Jurkat, Clone E6-1 (cell line): ENCODE data around the gene ZNF652.
"Not testable (repeated sequence)": the region's sequence is repeated elsewhere in the genome, so short reads cannot be mapped to it uniquely, and the experiment has no call there.

Experiments
- DNase-seq: peaks from one replicate; pipeline ENCODE4 v3.0.0-alpha.2; 2011; ENCODE audit warnings: low read depth, low spot score
- H3K4me3 ChIP-seq: 2 replicates; pipeline ENCODE4 v1.5.1; 2011; ENCODE audit warnings: mild to moderate bottlenecking, low read length, control low read depth, moderate library complexity

Gene ZNF652

DNA sequence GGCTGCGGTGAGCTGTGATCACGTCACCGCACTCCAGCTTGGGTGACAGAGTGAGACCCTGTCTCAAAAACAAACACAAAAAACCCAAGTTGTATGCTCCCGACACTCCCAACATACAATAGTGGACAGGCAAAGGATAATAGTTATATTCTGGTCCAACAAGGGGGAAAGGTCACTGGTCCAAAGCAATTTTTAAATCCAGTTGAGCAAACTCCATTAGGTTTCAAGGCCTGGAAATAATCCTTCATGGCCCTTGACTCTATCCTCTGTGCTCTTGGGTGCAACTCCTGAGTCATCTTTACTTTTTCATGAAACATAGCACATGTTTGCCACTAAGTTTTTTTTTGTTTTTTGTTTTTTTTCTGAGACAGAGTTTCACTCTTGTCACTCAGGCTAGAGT lies 81.1 kb downstream of the ZNF652 start:
- no peak overlapping the region for H3K4me3 ChIP-seq
- no peak for DNase-seq

DNA sequence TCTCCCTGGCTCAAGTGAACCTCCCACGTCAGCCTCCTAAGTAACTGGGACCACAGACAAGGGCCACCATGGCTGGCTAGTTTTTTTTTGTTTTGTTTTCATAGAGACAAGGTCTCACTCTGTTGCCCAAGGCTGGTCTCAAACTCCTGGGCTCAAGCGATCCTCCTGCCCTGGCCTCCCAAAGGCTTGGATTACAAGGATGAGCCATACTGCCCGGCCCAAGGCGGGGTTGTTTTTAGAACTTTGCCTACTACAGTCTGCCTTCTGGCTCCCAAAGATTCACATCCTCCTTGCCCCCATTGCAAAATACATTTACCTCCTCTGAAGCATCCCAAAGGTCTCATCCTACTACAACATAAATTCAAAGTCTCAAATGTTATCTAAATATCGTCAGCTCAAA lies 82.0 kb downstream of the ZNF652 start:
- no peak for DNase-seq
- H3K4me3 ChIP-seq, result no peak overlapping the region

DNA sequence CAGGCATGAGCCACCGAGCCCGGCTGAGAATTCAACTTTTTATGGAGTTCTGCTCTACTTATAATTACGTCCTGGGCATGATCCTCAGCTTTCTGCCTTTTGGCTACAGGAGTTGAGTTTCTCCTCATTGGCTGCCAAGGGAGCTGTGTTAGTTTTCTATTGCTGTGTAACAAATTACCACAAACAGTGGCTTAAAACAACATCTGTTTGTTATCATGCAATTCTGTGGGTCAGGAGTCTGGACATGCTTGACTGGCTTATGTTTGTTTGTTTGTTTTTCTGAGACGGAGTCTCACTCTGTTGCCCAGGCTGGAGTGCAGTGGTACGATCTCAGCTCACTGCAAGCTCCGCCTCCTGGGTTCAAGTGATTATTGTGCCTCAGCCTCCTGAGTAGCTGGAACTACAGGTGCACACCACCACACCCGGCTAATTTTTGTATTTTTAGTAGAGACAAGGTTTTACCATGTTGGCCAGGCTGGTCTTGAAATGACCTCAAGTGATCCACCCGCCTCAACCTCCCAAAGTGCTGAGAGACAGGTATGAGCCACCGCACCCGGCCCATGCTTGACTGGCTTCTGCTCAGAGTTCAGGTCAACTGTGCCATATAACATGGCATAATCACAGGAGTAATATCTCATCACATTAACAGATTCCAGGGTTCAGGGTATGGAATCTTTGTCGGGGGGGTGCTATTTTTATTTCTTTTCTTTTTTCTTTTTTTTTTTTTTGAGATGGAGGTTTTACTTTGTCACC lies 82.6 kb downstream of the ZNF652 start:
- not testable (repeated sequence) for H3K4me3 ChIP-seq, DNase-seq

DNA sequence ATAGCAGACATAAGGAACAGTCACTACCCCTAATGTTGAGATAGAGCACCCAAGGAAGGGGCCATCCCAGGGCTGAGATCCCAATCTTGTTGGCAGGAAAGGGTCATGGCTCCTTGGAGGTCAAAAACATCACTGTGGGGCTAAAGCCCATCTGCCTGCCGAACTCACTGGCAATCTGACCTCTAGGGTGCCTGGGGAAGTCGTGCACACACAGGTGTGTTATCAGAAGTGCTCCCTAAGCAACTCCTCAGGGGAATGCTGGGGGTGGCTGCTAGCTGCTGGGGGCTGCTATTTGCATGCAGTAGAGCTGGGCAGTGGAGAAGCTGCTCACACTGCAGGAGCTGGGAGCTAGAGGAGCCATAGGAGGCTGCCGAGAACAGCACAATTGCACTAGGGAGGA lies 84.0 kb downstream of the ZNF652 start:
- no peak overlapping the region for H3K4me3 ChIP-seq
- no peak for DNase-seq

DNA sequence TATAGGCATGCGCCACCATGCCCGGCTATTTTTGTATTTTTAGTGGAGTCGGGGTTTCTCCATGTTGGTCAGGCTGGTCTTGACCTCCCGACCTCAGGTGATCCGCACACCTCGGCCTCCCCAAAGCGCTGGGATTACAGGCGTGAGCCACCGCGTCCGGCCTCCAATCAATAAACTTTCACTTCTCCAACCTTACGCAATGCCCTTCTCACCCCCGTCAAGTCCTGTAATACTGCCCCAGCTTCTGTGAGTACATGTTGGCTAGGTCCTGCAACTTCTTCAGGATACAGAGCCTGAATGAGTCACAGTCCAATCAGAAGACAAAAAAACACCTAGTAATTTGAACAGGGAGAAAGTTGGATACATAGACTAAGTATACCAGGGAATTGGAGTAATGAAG lies 84.4 kb downstream of the ZNF652 start:
- no peak overlapping the region for H3K4me3 ChIP-seq
- no peak for DNase-seq

DNA sequence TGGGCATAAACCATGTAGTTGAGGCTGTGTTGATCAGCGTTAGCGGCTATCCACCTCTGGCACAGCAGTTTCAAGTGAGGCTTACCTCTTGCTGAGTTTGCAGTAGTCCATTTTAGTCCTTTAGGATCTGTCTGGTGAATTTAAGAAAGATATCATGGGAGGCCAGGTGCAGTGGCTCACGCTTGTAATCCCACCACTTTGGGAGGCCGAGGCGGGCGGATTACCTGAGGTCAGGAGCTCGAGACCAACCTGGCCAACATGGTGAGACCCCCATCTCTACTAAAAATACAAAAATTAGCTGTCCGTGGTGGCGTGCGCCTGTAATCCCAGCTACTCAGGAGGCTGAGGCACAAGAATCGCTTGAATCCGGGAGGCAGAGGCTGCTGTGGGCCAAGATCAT lies 86.1 kb downstream of the ZNF652 start:
- H3K4me3 ChIP-seq, DNase-seq: not testable (repeated sequence)

DNA sequence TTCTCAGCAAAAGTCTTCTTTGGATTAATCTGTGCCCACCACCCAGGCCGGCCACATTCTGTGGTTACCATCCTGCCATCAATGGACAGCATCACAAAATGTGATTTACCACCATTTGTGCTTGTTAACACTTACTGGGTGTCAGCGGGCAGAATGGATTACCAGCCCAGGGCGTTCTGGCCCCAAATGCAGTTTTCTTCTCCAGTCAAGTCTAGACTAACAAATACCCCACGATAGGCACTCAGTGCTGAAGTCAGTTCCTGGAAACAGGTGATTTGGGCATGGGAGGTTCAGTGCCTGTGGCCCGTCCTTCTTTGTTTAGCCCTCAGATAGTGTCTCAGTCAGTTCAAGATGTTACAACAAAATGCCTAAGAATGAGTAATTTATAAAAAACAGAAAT lies 92.7 kb downstream of the ZNF652 start:
- no peak overlapping the region for H3K4me3 ChIP-seq
- DNase-seq, result no peak

DNA sequence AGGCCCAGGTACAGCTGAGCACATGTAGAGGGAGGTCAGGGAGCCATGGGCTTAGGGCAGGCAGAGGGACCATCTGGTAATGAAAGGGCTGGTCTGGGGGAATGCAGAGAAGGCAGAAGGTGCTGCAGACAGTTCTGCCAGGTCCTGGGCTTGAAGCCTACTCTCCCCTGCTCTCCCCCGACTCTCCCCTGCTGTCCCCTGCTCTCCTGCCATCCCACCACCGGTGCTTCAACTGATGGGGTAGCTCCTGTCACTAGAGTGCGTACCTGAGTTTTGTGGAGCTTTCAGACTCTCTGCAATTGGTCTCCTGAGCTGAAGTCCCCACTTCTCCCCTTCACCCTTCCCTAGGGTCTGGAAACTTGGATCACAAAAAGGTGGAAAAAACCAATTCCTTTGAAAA lies 94.1 kb downstream of the ZNF652 start:
- no peak for DNase-seq
- H3K4me3 ChIP-seq, result no peak overlapping the region

DNA sequence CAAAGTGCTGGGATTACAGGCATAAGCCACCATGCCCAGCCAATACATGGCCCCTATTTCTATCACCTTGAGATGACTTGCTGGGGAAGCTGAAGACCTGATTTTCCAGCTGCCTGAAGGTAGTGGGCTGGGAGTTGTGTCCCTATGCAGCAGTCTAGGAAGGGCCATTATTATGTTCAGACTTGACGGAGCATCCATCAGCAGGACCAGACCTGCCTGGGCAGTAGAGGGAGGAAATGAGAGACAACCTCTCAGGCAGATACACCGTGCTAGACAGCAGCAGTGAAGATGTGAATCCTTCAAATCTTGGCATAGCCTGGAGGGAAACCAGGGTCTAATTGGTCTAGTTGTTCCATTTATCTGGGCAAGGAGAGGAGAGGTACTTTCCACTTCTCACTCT lies 95.8 kb downstream of the ZNF652 start:
- H3K4me3 ChIP-seq, result no peak overlapping the region
- no peak for DNase-seq

DNA sequence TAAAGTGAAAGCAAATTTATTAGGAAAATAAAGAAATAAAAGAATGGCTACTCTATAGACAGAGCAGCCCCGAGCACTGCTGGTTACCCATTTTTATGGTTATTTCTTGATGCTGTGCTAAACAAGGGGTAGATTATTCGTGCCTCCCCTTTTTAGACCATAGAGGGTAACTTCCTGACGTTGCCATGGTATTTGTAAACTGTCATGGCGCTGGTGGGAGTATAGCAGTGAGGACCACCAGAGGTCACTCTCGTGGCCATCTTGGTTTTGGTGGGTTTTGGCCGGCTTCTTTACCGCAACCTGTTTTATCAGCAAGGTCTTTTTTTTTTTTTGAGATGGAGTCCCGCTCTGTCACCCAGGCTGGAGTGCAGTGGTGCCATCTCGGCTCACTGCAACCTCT lies 100.5 kb downstream of the ZNF652 start:
- not testable (repeated sequence) for DNase-seq, H3K4me3 ChIP-seq

DNA sequence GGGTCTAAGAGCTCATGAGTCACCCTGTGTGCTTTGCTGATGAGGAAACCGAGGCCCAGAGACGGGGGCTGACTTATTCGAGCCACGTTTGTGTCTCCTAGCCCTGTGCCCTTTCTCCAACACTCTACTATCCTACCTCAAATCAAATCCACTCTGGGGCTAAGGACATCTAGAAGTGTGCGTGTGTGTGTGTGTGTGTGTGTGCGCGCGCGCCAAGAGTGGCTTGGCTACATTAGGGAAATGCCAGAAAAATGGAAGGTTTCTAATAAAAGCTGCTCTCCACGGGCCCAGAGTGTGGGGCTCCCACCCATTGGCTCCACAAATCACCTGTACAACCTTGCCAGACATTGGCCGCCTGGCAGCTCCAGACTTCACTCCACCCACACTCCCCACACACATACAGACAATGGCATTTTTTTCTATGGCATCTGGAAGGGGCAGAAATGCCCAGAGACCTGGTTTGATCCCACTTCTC lies 101.2 kb downstream of the ZNF652 start:
- H3K4me3 ChIP-seq, result peak overlapping the region; percentile 38; the same call in 1 of the 2 replicates
- DNase-seq, result no peak

DNA sequence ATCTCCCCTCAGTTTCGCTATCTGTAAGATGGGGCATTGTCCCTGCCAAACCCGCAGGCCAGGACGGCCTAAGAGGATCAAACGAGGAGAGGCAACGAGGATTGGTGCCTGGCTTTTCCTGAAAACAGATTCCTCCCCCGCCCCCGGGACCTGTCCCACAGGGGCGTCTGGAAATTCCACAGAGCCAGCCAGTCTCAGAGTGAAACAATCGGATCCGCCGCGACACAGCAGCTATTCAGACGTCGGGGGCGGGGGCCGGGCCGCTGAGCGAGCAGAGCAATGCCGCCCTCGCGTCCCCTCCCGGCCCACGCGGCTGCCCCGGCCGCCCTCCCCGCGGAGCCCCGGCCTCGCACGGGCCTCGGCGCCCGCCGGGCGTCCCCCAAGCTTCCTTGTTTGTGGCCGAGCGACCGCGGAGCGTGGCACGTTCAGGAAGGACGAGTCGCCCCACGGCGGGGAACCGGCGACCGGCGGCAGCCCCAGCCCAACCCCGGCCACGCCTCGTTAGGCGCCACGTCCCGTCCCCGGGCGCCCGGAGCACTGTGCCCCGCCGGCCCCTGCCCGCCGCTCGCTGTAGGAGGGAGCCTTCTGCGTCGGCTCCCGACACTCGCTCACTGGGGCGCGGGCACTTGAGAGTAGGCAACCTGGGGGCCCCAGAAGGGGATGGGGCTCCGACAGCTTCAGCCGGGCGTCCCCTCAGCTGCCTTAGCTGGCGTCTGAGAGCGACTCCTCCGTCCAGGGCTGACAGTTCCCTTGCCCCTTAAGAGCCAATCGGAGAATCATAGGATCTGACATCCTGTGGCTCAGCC lies 101.8 kb downstream of the ZNF652 start:
- DNase-seq, result no peak
- peak overlapping the region; percentile 38 for H3K4me3 ChIP-seq

DNA sequence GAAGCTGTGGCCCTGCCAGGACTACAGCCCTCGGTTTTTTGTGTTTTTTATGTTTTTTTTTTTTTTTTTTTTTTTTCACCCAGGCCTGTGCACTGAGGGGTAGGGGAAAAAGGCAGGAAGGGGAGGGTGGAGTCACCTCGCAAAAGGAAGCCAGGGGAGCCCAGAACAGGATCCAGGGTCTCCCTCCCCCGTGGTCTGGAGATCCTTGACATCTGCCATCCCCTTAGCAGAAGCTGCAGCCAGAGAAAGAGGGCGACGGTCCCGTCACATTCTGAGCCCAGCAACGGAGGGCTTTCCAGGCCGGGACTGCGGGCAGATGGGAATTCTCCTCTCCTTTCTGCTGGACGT lies 102.4 kb downstream of the ZNF652 start:
- peak overlapping the region; percentile 38 for H3K4me3 ChIP-seq
- no peak for DNase-seq

DNA sequence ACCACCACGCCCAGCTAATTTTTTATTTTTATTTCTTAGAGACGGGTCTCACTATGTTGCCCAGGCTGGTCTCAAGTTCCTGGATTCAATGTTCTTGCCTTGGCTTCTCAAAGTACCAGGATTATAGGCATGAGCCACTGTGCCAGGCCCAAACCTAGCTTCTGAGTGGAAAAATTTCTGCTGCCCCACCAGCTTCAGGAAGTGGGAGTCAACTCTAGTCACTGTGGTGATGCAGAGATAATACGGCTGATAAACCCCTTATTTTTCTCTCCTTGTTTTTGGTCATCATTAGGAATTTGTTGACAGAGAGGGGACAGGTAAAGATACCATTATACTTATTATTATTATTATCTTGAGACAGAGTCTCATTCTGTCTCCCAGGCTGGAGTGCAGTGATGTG lies 103.7 kb downstream of the ZNF652 start:
- no peak for DNase-seq

DNA sequence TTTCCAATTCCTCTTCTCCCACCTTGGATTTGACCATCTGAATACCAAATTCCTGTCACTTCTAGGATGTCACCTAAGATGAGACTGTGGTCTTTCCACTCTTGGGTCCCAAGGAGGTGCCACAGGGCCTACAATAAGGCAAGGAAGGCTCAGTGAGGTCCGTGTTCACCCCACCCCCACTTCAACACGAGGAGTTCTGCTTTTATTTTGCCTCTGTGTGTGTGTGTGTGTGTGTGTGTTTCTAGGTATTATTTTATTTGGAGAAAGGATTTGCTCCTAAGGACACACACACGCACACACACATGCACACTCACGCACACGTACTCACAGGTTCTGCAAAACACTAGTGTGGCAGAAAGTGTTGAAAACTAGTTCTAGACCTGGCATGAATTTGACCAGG lies 106.9 kb downstream of the ZNF652 start:
- DNase-seq, result no peak
- H3K4me3 ChIP-seq, result no peak overlapping the region

More for the DNA sequence above, 103.7 kb downstream of the ZNF652 start:
- H3K4me3 ChIP-seq, result no peak overlapping the region

DNA sequence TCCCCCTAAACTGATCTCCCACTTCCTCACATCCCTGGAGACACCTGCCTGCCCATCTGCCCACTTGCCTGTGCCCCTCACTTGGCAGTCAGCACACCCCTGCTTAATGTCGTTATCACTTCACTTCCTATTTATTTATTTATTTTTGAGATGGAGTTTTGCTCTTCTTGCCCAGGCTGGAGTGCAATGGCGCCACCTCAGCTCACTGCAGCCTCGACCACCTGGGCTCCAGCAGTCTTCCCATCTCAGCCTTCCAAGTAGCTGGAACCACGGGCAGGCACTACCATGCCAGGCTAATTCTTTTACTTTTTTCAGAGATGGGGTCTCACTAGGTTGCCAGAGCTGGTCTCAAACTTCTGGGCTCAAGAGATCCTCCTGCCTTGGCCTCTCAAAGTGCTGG lies 108.0 kb downstream of the ZNF652 start:
- H3K4me3 ChIP-seq, result no peak overlapping the region
- DNase-seq, result no peak

DNA sequence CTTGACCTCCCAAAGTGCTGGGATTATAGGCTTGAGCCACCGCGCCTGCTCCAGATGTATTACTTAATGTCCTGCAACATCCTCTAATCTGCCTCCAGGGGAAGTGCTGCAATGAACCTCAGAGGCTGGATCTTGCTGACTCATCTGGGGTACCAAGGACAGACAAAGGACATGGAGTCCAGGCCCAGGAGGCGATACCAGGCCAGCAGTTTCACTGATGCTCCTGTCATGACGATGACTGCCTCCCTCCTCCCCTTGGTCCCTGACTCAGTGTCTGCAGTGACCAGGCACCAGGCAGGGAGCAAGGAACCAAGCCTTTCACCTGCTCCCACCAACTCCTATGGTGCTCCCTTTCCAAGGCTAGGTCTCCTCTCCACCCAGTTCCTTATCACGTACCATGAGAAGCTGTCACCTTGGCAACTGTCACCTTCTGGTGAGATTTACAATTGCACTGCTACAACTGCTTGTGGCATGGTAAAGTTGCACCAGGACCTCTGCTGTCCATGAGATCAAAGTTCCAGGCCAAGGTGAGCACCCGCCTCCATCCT lies 109.8 kb downstream of the ZNF652 start:
- DNase-seq, result no peak
- no peak overlapping the region for H3K4me3 ChIP-seq

DNA sequence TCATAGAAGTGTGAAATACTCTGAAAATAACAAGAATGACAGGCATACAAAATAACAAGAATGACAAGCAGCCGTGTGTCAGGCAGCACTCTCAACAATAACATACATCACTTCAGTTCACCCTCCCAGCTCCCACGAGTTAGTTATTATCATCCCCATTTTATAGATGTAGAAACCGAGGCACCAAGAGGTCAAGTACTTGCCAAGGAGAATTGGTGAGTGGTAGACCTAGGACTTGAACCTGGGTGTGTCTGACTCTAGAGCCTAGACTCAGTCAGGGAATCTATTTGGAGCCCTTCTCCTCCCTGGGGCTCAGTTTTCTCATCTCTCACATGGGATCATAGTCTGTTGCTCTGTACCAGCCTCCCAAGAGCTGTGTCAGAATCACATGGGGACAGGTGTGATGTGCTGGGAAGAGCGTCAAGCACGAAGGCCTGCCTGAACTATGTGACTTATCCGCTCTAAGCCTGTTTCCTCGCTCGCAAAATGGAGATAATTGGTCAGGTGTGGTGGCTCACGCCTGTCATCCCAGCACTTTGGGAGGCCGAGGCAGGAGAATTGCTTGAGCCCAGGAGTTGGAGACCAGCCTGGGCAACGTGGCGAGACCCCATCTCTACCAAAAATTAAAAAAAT lies 112.0 kb downstream of the ZNF652 start:
- no peak overlapping the region for H3K4me3 ChIP-seq
- no peak for DNase-seq

DNA sequence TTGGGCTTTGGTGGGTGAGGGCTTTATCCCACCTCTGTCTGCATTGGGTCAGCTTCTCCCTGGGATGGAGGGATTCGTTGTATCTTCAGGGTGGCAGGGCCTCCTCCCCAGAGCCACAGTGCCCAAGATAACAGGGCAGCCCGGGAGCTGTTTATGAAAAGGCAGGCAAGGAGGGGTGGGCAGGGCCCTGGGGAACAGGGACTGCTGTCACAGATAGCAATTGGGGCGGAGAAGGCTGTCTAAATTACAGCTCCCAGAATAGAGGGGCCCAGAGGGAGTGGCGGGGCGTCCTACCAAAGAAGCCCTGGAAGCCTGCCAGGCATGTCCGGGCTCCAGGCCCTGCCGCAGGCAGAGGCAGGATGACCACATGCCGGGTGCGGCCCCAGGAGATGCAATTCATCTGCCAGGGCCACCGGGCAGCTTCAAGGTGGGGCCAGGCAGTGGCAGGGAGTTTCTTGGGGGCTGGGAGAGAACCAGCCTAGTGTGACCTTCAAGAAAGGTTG lies 112.7 kb downstream of the ZNF652 start:
- H3K4me3 ChIP-seq, result no peak overlapping the region
- no peak for DNase-seq

DNA sequence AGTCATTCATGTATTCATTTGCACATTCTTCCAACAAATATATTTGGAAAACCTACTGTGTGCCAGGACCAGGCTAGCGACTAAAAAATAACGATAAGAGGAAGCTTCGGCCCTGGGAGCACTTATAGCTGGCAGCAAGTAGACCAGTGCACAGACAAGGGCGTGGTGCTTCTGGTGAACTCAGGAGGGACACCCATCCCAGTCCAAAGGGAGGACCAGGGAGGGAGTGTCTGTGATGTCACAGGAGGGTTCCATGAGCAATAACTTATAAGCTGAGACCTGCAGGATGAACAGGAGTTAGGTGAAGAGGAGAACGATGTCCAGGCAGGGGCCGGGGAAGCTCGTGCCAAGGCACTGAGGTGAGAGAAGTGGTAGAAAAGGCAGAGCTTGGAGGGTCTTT lies 114.1 kb downstream of the ZNF652 start:
- DNase-seq, result no peak

More for the DNA sequence above, 114.1 kb downstream of the ZNF652 start:
- no peak overlapping the region for H3K4me3 ChIP-seq
